GM12872 (cell line): ENCODE data around the gene ENAH.

Source experiments
- CTCF ChIP-seq: IDR thresholded peaks from 3 replicates; pipeline ENCODE4 v1.5.1; 2011; ENCODE audit warnings: low read depth, mild to moderate bottlenecking, low read length, moderate library complexity; ENCODE audit not compliant: insufficient read depth

The ENAH gene

GRCh38 chr1:225498549-225499136, 154.3 kb downstream of the ENAH start:
- no peak for TF ChIP-seq CTCF

- TF ChIP-seq CTCF, result no peak
These were observed 158.0 kb downstream of the ENAH start for GRCh38 chr1:225494789-225495359.

GRCh38 chr1:225493591-225494246, 159.2 kb downstream of the ENAH start:
- no peak for TF ChIP-seq CTCF

- no peak for TF ChIP-seq CTCF
These were observed 164.2 kb downstream of the ENAH start for GRCh38 chr1:225488676-225489075.

GRCh38 chr1:225486856-225487255, 166.1 kb downstream of the ENAH start:
- no peak for TF ChIP-seq CTCF

- no peak for TF ChIP-seq CTCF
These were observed 166.9 kb downstream of the ENAH start for GRCh38 chr1:225485991-225486530.

GRCh38 chr1:225485226-225485625, 167.7 kb downstream of the ENAH start:
- no peak for TF ChIP-seq CTCF
